ENCODE results near the gene DEK.

- TF ChIP-seq CTCF (optimal IDR thresholded peaks at IDR 0.05 in 1 of 3, IDR thresholded peaks at IDR 0.05 in 1 of 3, conservative IDR thresholded peaks at IDR 0.05 in 1 of 3; ENCODE audit: extremely low read depth in 1 of 3, insufficient read depth in 2 of 3, low read length in 3 of 3): no peak
- TF ChIP-seq EZH2 (IDR thresholded peaks at IDR 0.05; ENCODE audit: low read length): no peak
Measured at GRCh38 chr6:18209539-18210197, 54.7 kb downstream of the DEK start.

Measured in keratinocyte (primary cell).